Trophoblast cell (in vitro differentiated cells and primary cell): ENCODE results near the gene FLT4.

ENCODE experiments used
- DNase-seq, 2 donors: peaks; one replicate each; pipeline ENCODE4 v3.0.0-alpha.2; 2016
- H2AFZ ChIP-seq: 2 replicates; pipeline ENCODE4 v1.6.1; 2013; ENCODE audit warnings: low read length, moderate library complexity, mild to moderate bottlenecking; ENCODE audit not compliant: insufficient read depth, poor library complexity
- H2AK5ac ChIP-seq: 2 replicates; pipeline ENCODE4 v1.6.1; 2013; ENCODE audit warnings: mild to moderate bottlenecking, low read length
- H2BK120ac ChIP-seq: 2 replicates; pipeline ENCODE4 v1.6.1; 2013; ENCODE audit warnings: low read length, mild to moderate bottlenecking, moderate library complexity; ENCODE audit not compliant: insufficient read depth, poor library complexity
- H2BK12ac ChIP-seq: 2 replicates; pipeline ENCODE4 v1.6.1; 2013; ENCODE audit warnings: mild to moderate bottlenecking, low read length, moderate library complexity
- H2BK5ac ChIP-seq: 2 replicates; pipeline ENCODE4 v1.6.1; 2013; ENCODE audit warnings: low read length, low read depth, moderate library complexity, mild to moderate bottlenecking; ENCODE audit not compliant: poor library complexity
- H3K14ac ChIP-seq: 2 replicates; pipeline ENCODE4 v1.6.1; 2013; ENCODE audit warnings: mild to moderate bottlenecking, low read length
- H3K18ac ChIP-seq: 2 replicates; pipeline ENCODE4 v1.6.1; 2013; ENCODE audit warnings: mild to moderate bottlenecking, low read length
- H3K23ac ChIP-seq: 2 replicates; pipeline ENCODE4 v1.6.1; 2013; ENCODE audit warnings: low read length
- H3K27ac ChIP-seq: 2 replicates; pipeline ENCODE4 v1.5.1; 2013; ENCODE audit warnings: low read depth, mild to moderate bottlenecking, inconsistent platforms, low read length, moderate library complexity
- H3K27me3 ChIP-seq: 2 replicates; pipeline ENCODE4 v1.6.1; 2013; ENCODE audit warnings: inconsistent platforms, mild to moderate bottlenecking, low read length, moderate library complexity; ENCODE audit not compliant: insufficient read depth
- H3K36me3 ChIP-seq, 2 experiments: 1 replicate in 1 of 2; 2 replicates in 1 of 2; pipeline ENCODE4 v1.6.1; 2013; ENCODE audit warnings: low read length in 2 of 2, mild to moderate bottlenecking in 2 of 2, moderate library complexity in 1 of 2; ENCODE audit not compliant: insufficient read depth in 2 of 2, control insufficient read depth in 1 of 2
- H3K4ac ChIP-seq: 2 replicates; pipeline ENCODE4 v1.6.1; 2013; ENCODE audit warnings: low read depth, mild to moderate bottlenecking, low read length, moderate library complexity
- H3K4me1 ChIP-seq, 2 experiments: 1 replicate in 1 of 2; 2 replicates in 1 of 2; pipeline ENCODE4 v1.6.1; 2013; ENCODE audit warnings: low read length in 2 of 2, mild to moderate bottlenecking in 2 of 2, moderate library complexity in 1 of 2; ENCODE audit not compliant: insufficient read depth in 2 of 2, control insufficient read depth in 1 of 2
- H3K4me2 ChIP-seq: 2 replicates; pipeline ENCODE4 v1.6.1; 2013; ENCODE audit warnings: inconsistent platforms, mild to moderate bottlenecking, low read length, moderate library complexity
- H3K4me3 ChIP-seq: 2 replicates; pipeline ENCODE4 v1.5.1; 2013; ENCODE audit warnings: mild to moderate bottlenecking, low read depth, low read length, inconsistent platforms
- H3K79me1 ChIP-seq: one replicate; pipeline ENCODE4 v1.6.1; 2013; ENCODE audit warnings: low read length
- H3K79me2 ChIP-seq: 2 replicates; pipeline ENCODE4 v1.6.1; 2013; ENCODE audit warnings: low read length, mild to moderate bottlenecking; ENCODE audit not compliant: control insufficient read depth, insufficient read depth, poor library complexity
- H3K9ac ChIP-seq: 2 replicates; pipeline ENCODE4 v1.6.1; 2013; ENCODE audit warnings: mild to moderate bottlenecking, low read length
- H3K9me3 ChIP-seq: 2 replicates; pipeline ENCODE4 v1.6.1; 2013; ENCODE audit warnings: low read depth, mild to moderate bottlenecking, control low read depth, inconsistent platforms, low read length; ENCODE audit not compliant: insufficient read depth
- H4K12ac ChIP-seq: 2 replicates; pipeline ENCODE4 v1.6.1; 2013; ENCODE audit warnings: low read depth, mild to moderate bottlenecking, low read length, moderate library complexity
- H4K8ac ChIP-seq: 2 replicates; pipeline ENCODE4 v1.6.1; 2013; ENCODE audit warnings: low read depth, mild to moderate bottlenecking, low read length, moderate library complexity
- H4K91ac ChIP-seq: one replicate; pipeline ENCODE4 v1.6.1; 2013; ENCODE audit warnings: low read depth, mild to moderate bottlenecking, low read length, moderate library complexity
- WGBS: extraction: QIAGEN DNeasy Blood & Tissue Kit; methylation state at CpG from one replicate; pipeline ENCODE4 v1.1.7; 2013; ENCODE audit warnings: missing lambda C conversion rate; ENCODE audit not compliant: insufficient read length, insufficient coverage; ENCODE audit errors: extremely low coverage; 5-methylcytosine and 5-hydroxymethylcytosine counted together

FLT4 gene

DNA sequence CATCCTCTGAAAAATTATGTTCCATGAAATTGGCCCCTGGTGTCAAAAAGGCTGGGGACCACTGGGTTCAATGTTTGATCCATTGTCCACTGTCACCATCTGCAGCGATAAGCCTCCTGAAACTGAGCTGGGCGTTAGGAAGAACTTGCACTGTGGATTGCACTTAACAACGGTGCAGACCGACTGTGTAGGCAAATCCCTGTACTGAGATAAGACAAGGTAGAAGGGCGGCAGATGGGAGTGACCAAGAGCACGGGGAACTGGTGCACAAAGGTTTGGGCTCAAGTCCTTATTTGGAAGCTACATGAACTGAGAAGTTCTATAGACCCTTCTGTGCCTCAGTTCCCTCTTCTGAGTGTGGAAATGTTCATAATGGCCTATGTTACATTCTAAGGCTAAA is 41.6 kb upstream of the FLT4 start:
- H3K4me1 ChIP-seq = no peaks in the 10 kb centered on the region
- no peak overlapping the region for H3K14ac ChIP-seq
- DNase-seq = no peak
- H2AFZ ChIP-seq = no peak overlapping the region
- no peak overlapping the region for H4K8ac ChIP-seq
- no peak overlapping the region for H3K27ac ChIP-seq
- no peak overlapping the region for H2BK120ac ChIP-seq
- no peaks in the 10 kb centered on the region for H3K79me1 ChIP-seq
- H3K9ac ChIP-seq = no peak overlapping the region
- H2BK12ac ChIP-seq = no peak overlapping the region
- no peaks in the 10 kb centered on the region for H3K79me2 ChIP-seq
- H2AK5ac ChIP-seq = no peak overlapping the region
- no peak overlapping the region for H3K4me3 ChIP-seq
- H4K91ac ChIP-seq = no peak overlapping the region
- no peak overlapping the region for H3K4ac ChIP-seq
- peaks cover 2% of the 10 kb centered on the region for H3K9me3 ChIP-seq
- no peaks in the 10 kb centered on the region for H3K36me3 ChIP-seq
- H3K4me2 ChIP-seq = no peak overlapping the region
- no peak overlapping the region for H3K18ac ChIP-seq
- no peak overlapping the region for H2BK5ac ChIP-seq
- no peaks in the 10 kb centered on the region for H3K27me3 ChIP-seq
- no peak overlapping the region for H4K12ac ChIP-seq
- no CpG with 5 or more reads among the region's 6 CpGs for WGBS
- H3K23ac ChIP-seq = no peak overlapping the region

DNA sequence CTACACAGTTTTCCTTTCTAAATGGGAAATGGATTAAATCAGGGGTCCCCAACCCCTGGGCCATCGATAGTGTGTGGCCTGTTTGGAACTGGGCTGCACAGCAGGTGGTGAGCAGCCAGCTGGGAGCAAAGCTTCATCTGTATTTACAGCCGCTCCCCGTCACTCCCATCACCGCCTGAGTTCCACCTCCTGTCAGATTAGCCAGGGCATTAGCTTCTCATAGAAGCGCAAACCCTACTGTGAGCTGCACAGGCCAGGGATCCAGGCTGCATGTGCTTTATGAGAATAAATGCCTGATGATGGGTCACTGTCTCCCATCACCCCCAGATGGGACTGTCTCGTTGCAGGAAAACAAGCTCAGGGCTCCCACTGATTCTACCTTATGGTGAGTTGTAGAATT is 41.2 kb upstream of the FLT4 start:
- no peaks in the 10 kb centered on the region for H3K36me3 ChIP-seq
- H3K18ac ChIP-seq = no peak overlapping the region
- no peak overlapping the region for H4K91ac ChIP-seq
- no peak for DNase-seq
- H2BK12ac ChIP-seq = no peak overlapping the region
- no peak overlapping the region for H3K14ac ChIP-seq
- H4K12ac ChIP-seq = no peak overlapping the region
- H4K8ac ChIP-seq = no peak overlapping the region
- no peaks in the 10 kb centered on the region for H3K27me3 ChIP-seq
- H3K4me2 ChIP-seq = no peak overlapping the region
- no CpG with 5 or more reads among the region's 6 CpGs for WGBS
- H2AFZ ChIP-seq = no peak overlapping the region
- no peaks in the 10 kb centered on the region for H3K79me2 ChIP-seq
- H2AK5ac ChIP-seq = no peak overlapping the region
- H3K4me3 ChIP-seq = no peak overlapping the region
- H3K27ac ChIP-seq = no peak overlapping the region
- H3K4ac ChIP-seq = no peak overlapping the region
- H2BK5ac ChIP-seq = no peak overlapping the region
- peaks cover 2% of the 10 kb centered on the region for H3K9me3 ChIP-seq
- no peak overlapping the region for H3K23ac ChIP-seq
- no peak overlapping the region for H3K9ac ChIP-seq
- no peaks in the 10 kb centered on the region for H3K79me1 ChIP-seq
- H2BK120ac ChIP-seq = no peak overlapping the region
- H3K4me1 ChIP-seq = no peaks in the 10 kb centered on the region

DNA sequence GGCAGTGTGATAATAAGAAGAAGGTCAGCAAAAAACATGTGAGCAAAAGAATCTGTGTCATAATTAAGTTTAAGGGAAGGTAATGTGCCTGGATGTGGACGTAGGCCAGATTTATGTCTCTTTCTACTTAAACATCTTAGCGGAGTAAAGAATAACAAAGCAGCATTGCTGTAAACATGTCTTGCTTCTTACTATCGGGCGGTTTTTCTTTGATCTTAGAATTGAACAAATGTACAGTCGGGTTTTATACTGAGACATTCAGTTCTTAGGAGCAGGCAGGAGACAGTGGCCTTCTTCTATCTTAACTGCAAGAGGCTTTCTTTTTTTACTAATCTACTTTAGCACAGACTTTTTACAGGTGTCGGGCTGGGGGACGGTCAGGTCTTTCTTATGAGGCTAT is 40.4 kb upstream of the FLT4 start:
- H3K36me3 ChIP-seq = no peaks in the 10 kb centered on the region

DNA sequence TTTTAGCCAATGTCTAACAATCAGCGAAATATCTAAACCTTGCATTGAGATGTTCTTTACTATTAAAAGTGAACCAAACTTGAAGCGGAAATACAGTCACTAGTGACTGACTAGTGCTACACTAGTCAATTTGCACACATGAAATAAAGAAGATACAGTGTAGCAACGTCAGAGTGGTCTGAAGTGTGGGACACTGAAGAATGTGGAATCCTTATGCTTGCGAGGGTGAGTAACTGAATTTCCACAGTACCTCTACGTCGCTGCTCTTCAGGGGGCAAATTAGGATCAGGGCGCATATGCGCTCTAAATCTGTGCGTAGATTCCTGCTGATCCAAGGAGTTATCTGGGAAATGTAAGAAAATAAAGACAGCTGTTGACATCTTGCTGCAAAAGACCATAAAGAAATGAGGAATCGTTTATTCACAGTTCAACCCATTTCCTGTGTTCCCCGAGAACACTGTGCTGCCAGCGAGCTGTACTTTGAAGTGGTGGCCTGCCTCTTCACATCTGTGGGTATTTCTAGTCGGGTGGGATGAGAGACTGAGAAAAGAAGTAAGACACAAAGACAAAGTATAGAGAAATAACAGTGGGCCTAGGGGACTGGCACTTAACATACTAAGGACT is 39.8 kb upstream of the FLT4 start:
- Histone ChIP-seq H3K79me1 (no peaks in the 10 kb centered on the region), H3K27me3 (no peaks in the 10 kb centered on the region), H3K23ac (no peak overlapping the region), H4K12ac (no peak overlapping the region), H3K36me3 (no peaks in the 10 kb centered on the region), H3K4me2 (no peak overlapping the region), H2BK120ac (no peak overlapping the region), H2BK5ac (no peak overlapping the region), H3K9me3 (peaks cover 2% of the 10 kb centered on the region), H3K14ac (no peak overlapping the region), H3K4me1 (no peaks in the 10 kb centered on the region), H3K4me3 (no peak overlapping the region), H3K4ac (no peak overlapping the region), H2AK5ac (no peak overlapping the region), H3K79me2 (no peaks in the 10 kb centered on the region), H2AFZ (no peak overlapping the region), H2BK12ac (no peak overlapping the region), H4K91ac (no peak overlapping the region), H3K9ac (no peak overlapping the region), H3K27ac (no peak overlapping the region), H4K8ac (no peak overlapping the region), H3K18ac (no peak overlapping the region)
- WGBS = no CpG with 5 or more reads among the region's 13 CpGs
- DNase-seq = no peak

More for the DNA sequence above, 40.4 kb upstream of the FLT4 start:
- peaks cover 2% of the 10 kb centered on the region for H3K9me3 ChIP-seq
- H3K79me2 ChIP-seq = no peaks in the 10 kb centered on the region
- no peak overlapping the region for H3K9ac ChIP-seq
- no peak overlapping the region for H2AFZ ChIP-seq
- H3K14ac ChIP-seq = no peak overlapping the region
- H4K8ac ChIP-seq = no peak overlapping the region
- no peak overlapping the region for H2BK12ac ChIP-seq
- no peaks in the 10 kb centered on the region for H3K79me1 ChIP-seq
- no peak overlapping the region for H3K4me2 ChIP-seq
- DNase-seq = no peak
- no peak overlapping the region for H2BK120ac ChIP-seq
- no peak overlapping the region for H4K91ac ChIP-seq
- no CpG with 5 or more reads among the region's 7 CpGs for WGBS
- no peak overlapping the region for H2AK5ac ChIP-seq
- no peak overlapping the region for H3K23ac ChIP-seq
- H3K4me1 ChIP-seq = no peaks in the 10 kb centered on the region
- no peak overlapping the region for H2BK5ac ChIP-seq
- no peak overlapping the region for H3K4ac ChIP-seq
- no peak overlapping the region for H3K27ac ChIP-seq
- H3K18ac ChIP-seq = no peak overlapping the region
- H3K4me3 ChIP-seq = no peak overlapping the region
- no peak overlapping the region for H4K12ac ChIP-seq
- no peaks in the 10 kb centered on the region for H3K27me3 ChIP-seq
